C4-2B (cell line): ENCODE measurements around the gene PODNL1.

Experiments used
- ZFX ChIP-seq: fragments of 450-650 bp; IDR thresholded peaks from 2 replicates; pipeline ENCODE4 v1.6.1; 2017
- TF ChIP-seq, protein P1 (sequence below): fragments of 450-650 bp; conservative IDR thresholded peaks from 2 replicates; pipeline ENCODE4 v1.5.1; 2017; ENCODE audit warnings: mild to moderate bottlenecking

DNA sequence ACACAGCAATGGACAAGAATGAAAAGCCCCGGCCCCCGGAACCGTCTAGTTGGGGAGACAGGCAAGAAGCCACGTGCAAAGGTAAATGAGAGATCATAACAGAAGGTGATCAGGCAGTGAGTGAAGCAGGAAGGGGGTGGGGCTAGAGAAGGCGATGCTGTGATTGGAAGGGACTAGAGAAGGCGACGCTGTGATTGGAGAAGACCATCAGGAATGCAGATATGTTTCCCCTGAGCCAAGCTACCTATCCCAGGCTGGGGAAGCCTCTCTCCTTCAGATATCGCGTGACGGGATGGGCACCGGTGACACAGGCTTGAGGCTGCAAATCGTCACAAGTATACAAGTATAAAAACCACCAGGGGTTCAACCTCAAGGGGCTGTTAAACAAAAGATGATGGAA lies 35.9 kb upstream of the PODNL1 start:
- TF ChIP-seq, protein P1, sequence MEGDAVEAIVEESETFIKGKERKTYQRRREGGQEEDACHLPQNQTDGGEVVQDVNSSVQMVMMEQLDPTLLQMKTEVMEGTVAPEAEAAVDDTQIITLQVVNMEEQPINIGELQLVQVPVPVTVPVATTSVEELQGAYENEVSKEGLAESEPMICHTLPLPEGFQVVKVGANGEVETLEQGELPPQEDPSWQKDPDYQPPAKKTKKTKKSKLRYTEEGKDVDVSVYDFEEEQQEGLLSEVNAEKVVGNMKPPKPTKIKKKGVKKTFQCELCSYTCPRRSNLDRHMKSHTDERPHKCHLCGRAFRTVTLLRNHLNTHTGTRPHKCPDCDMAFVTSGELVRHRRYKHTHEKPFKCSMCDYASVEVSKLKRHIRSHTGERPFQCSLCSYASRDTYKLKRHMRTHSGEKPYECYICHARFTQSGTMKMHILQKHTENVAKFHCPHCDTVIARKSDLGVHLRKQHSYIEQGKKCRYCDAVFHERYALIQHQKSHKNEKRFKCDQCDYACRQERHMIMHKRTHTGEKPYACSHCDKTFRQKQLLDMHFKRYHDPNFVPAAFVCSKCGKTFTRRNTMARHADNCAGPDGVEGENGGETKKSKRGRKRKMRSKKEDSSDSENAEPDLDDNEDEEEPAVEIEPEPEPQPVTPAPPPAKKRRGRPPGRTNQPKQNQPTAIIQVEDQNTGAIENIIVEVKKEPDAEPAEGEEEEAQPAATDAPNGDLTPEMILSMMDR, result no peak
- TF ChIP-seq ZFX, result no peak
